B cell (primary cell): ENCODE measurements around the gene FLCN. TPM values are rescaled to one million over a fixed set of nuclear protein-coding genes. Genes with fewer than 3 reads are reported as not detected.

Source experiments
- ATAC-seq: fragments of 200-7000 bp; cut with Tn5 transposase; one replicate; pipeline ENCODE4 v1.10.0; 2021; ENCODE audit warnings: low read depth, mild to moderate bottlenecking, moderate number of reproducible peaks, moderate library complexity
- CTCF ChIA-PET: fragments of 350-600 bp; sonication (Branson Sonifier 250); formaldehyde crosslinking; loops from one replicate; lab custom pipeline; 2021; ENCODE audit warnings: antibody characterized with exemption, inconsistent platforms; lab: Charles Lee
- POLR2A ChIA-PET: fragments of 350-600 bp; sonication (Branson Sonifier 250); formaldehyde crosslinking; loops from one replicate; lab custom pipeline; 2021; ENCODE audit warnings: antibody characterized with exemption; lab: Charles Lee
- DNase-seq: peaks from one replicate; pipeline ENCODE4 v3.0.0; 2013
- H2AFZ ChIP-seq: 2 replicates; pipeline ENCODE4 v1.6.1; 2012; ENCODE audit warnings: mild to moderate bottlenecking, low read depth, low read length; ENCODE audit not compliant: insufficient read depth, poor library complexity, severe bottlenecking
- H3K27ac ChIP-seq, 2 donors: 1 replicate in 1 of 2; 2 replicates in 1 of 2; pipeline ENCODE4 v1.5.1; 2012 to 2013; ENCODE audit warnings: low read length in 2 of 2, mild to moderate bottlenecking in 2 of 2, moderate library complexity in 1 of 2
- H3K27me3 ChIP-seq, 4 experiments: fragments of 200-600 bp in 1 of 4; sonication (generic) in 1 of 4; replicated peaks in 1 of 4; 1 replicate in 2 of 4; 2 replicates in 2 of 4; pipeline versions ENCODE4 v1.6.1 to v1.7.0; 2013 to 2016; ENCODE audit warnings: low read length in 3 of 4, mild to moderate bottlenecking in 2 of 4, mixed read lengths in 1 of 4, moderate library complexity in 1 of 4; ENCODE audit not compliant: insufficient read depth in 4 of 4, control insufficient read depth in 3 of 4; ENCODE audit errors: control extremely low read depth in 1 of 4
- H3K36me3 ChIP-seq, 2 experiments: replicated peaks in 1 of 2; 1 replicate in 1 of 2; 2 replicates in 1 of 2; pipeline versions ENCODE4 v1.6.1 to v1.7.1; 2013; ENCODE audit warnings: low read length in 1 of 2; ENCODE audit not compliant: insufficient read depth in 2 of 2, control insufficient read depth in 1 of 2; ENCODE audit errors: control extremely low read depth in 1 of 2, extremely low read depth in 1 of 2
- H3K4me1 ChIP-seq, 2 donors: fragments of 200-600 bp in 1 of 2; sonication (generic) in 1 of 2; 1 replicate in 1 of 2; 2 replicates in 1 of 2; pipeline versions ENCODE4 v1.5.1 to v1.6.1; 2013 to 2017; ENCODE audit warnings: low read length in 2 of 2; ENCODE audit not compliant: control insufficient read depth in 2 of 2, insufficient read depth in 2 of 2
- H3K4me2 ChIP-seq: replicated peaks from 2 replicates; pipeline ENCODE3; 2012; ENCODE audit warnings: mild to moderate bottlenecking, low read depth, low read length; ENCODE audit not compliant: poor library complexity, severe bottlenecking
- H3K4me3 ChIP-seq, 5 experiments: fragments of 200-600 bp in 1 of 5; sonication (generic) in 1 of 5; 1 replicate in 3 of 5; 2 replicates in 2 of 5; pipeline versions ENCODE4 v1.5.1 to v1.7.0; 2011 to 2016; ENCODE audit warnings: low read length in 4 of 5, mild to moderate bottlenecking in 4 of 5, low read depth in 2 of 5, control low read depth in 1 of 5, moderate library complexity in 1 of 5; ENCODE audit not compliant: insufficient read depth in 1 of 5; ENCODE audit errors: control extremely low read depth in 1 of 5, extremely low read depth in 1 of 5
- H3K79me2 ChIP-seq: fragments of 200-600 bp; sonication (generic); one replicate; pipeline ENCODE4 v1.6.0; 2016; ENCODE audit warnings: low read length; ENCODE audit not compliant: control insufficient read depth, insufficient read depth
- H3K9ac ChIP-seq: fragments of 200-600 bp; sonication (generic); 2 replicates; pipeline ENCODE4 v1.6.1; 2017; ENCODE audit warnings: mild to moderate bottlenecking, low read length, moderate library complexity
- H3K9me3 ChIP-seq, 3 donors: one replicate each; pipeline versions ENCODE4 v1.6.1 to v1.7.1; 2013; ENCODE audit warnings: low read length in 2 of 3; ENCODE audit not compliant: control insufficient read depth in 2 of 3, insufficient read depth in 1 of 3; ENCODE audit errors: control extremely low read depth in 1 of 3
- H4K20me1 ChIP-seq: 2 replicates; pipeline ENCODE4 v1.6.0; 2012; ENCODE audit warnings: mild to moderate bottlenecking, low read length; ENCODE audit not compliant: insufficient read depth, control insufficient read depth, poor library complexity, severe bottlenecking
- H3K27ac Mint-ChIP-seq: one replicate; pipeline ENCODE4 v1.8.0; 2021; ENCODE audit warnings: mixed read lengths
- H3K27me3 Mint-ChIP-seq: one replicate; pipeline ENCODE4 v1.8.0; 2021; ENCODE audit warnings: mixed read lengths
- H3K4me1 Mint-ChIP-seq: one replicate; pipeline ENCODE4 v1.8.0; 2021; ENCODE audit warnings: mixed read lengths
- H3K4me3 Mint-ChIP-seq: one replicate; pipeline ENCODE4 v1.8.0; 2021; ENCODE audit warnings: mixed read lengths
- H3K9me3 Mint-ChIP-seq: one replicate; pipeline ENCODE4 v1.8.0; 2022; ENCODE audit warnings: mixed read lengths; ENCODE audit not compliant: insufficient read depth
- CTCF ChIP-seq: fragments of 200-600 bp; IDR thresholded peaks from one replicate; pipeline ENCODE4 v1.8.0; 2022; ENCODE audit warnings: antibody characterized with exemption, mild to moderate bottlenecking
- EZH2 ChIP-seq: IDR thresholded peaks from 2 replicates; pipeline ENCODE4 v1.6.1; 2012; ENCODE audit warnings: borderline replicate concordance, low read depth, mild to moderate bottlenecking, moderate library complexity, low read length; ENCODE audit not compliant: insufficient read depth, poor library complexity, severe bottlenecking
- WGBS: methylation state at CpG from one replicate; pipeline ENCODE4 v1.1.5; 2013; ENCODE audit warnings: missing lambda C conversion rate; ENCODE audit not compliant: insufficient coverage; 5-methylcytosine and 5-hydroxymethylcytosine counted together
- intact Hi-C: fragments of 100-400 bp; cut with micrococcal nuclease; formaldehyde crosslinking; loops from one replicate; pipeline ENCODE4 v1.10.0; 2022
- polyA plus RNA-seq: library from polyadenylated mRNA; depleted of rRNA; stranded (reverse); fragments of >200 nt; gene quantifications from 2 replicates; pipeline ENCODE4 v1.2.3, GENCODE V29; 2012
- total RNA-seq, 2 donors: library from RNA; stranded (reverse); fragments of 120-200 nt in 1 of 2; gene quantifications; 1 replicate in 1 of 2; 2 replicates in 1 of 2; pipeline versions ENCODE4 v1.2.3 to v1.2.4, GENCODE V29; 2013 to 2022

The FLCN gene
- total and polyA plus RNA-seq, 2 donors (not counting 1 experiment from before 2014, with no cell fraction given): 36.6 to 128 TPM

GRCh38 chr17:17171186-17171585 is 65.8 kb downstream of the FLCN start:
- intact Hi-C loops: no loop called here
- no peak overlapping the region for H3K27ac ChIP-seq

More at GRCh38 chr17:17171186-17171585, 65.8 kb downstream of the FLCN start:
- Histone ChIP-seq H3K27me3 (no peaks in the 10 kb centered on the region), H3K4me3 (no peak overlapping the region), H3K79me2 (no peaks in the 10 kb centered on the region), H2AFZ (no peak overlapping the region), H3K9me3 (no peaks in the 10 kb centered on the region), H3K9ac (no peak overlapping the region), H3K36me3 (peaks cover 0 to 75% of the 10 kb centered on the region in 2 experiments), H3K4me2 (no peak overlapping the region), H3K4me1 (peaks cover 17 to 19% of the 10 kb centered on the region in 2 donors), H4K20me1 (peaks cover 9% of the 10 kb centered on the region)
- H3K4me3 Mint-ChIP-seq: no peak overlapping the region
- 84% methylated on average over 6 of the region's 7 CpGs for WGBS
- no peak overlapping the region for H3K27ac Mint-ChIP-seq
- no peaks in the 10 kb centered on the region for H3K27me3 Mint-ChIP-seq
- no peaks in the 10 kb centered on the region for H3K9me3 Mint-ChIP-seq
- H3K4me1 Mint-ChIP-seq: peaks cover 23% of the 10 kb centered on the region
- TF ChIP-seq EZH2: no peak
- no peak for TF ChIP-seq CTCF
- DNase-seq (no peak), ATAC-seq (no peak)
- ChIA-PET POLR2A (no interaction called here), CTCF (interaction anchor here (0.8 kb wide), 1 partner anchor 34 kb away, joined by 3 read pairs; no protein-coding TSS in a partner anchor)
